NCI-H2171 (cell line): ENCODE measurements around the gene DIPK2A.
A peak's percentile ranks its signal among the peaks of the same experiment; 100 is the strongest.

Experiments used
- DNase-seq: peaks from one replicate; lab custom pipeline; 2025; lab: John Stamatoyannopoulos, UW

The DIPK2A gene, protein sequence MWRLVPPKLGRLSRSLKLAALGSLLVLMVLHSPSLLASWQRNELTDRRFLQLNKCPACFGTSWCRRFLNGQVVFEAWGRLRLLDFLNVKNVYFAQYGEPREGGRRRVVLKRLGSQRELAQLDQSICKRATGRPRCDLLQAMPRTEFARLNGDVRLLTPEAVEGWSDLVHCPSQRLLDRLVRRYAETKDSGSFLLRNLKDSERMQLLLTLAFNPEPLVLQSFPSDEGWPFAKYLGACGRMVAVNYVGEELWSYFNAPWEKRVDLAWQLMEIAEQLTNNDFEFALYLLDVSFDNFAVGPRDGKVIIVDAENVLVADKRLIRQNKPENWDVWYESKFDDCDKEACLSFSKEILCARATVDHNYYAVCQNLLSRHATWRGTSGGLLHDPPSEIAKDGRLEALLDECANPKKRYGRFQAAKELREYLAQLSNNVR

DNA sequence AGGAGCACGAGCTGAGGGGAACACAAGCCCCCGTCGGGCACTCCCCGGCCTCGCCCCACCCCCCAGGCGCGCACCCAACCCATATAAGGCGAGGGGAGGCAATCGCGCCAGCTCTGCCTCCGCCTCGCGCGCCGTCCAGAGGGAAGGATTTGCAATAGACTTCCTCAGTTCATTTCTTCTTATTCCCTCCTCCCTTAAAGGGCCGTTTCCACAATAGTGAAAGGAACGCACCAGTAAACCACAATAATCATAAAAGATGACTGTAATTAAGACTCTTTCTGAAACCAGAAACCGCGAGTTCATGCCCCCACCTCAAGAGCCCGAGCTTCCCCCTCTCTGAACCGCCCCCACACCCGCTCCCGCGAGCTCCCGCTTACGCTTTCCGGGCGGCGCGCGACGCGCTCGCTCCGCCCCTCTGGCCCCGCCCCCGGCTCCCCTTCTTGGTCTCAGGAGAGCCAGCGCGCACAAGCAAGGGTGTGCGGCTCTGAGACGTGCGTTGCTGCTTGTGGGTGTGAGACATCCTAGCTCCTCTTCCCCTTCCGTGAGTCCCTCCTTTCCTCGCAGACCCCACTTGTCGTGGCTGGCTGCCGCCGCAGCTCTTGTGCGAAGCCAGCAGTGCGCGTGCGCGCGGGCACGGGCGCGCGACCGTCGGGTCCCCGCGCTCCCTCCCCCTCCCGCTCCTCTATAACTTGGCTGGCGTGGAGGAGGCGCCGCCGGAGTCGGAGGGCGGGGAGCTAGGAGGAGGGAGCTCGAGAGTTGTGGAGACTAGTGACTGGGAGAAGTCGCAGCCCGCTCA is at the start of gene DIPK2A:
DIPK2A (plus strand) TSS at position 465 of the 796 bp plus-strand sequence. CDS start 510 bp downstream, outside the sequence.
- peak; percentile 89 for DNase-seq

DNA sequence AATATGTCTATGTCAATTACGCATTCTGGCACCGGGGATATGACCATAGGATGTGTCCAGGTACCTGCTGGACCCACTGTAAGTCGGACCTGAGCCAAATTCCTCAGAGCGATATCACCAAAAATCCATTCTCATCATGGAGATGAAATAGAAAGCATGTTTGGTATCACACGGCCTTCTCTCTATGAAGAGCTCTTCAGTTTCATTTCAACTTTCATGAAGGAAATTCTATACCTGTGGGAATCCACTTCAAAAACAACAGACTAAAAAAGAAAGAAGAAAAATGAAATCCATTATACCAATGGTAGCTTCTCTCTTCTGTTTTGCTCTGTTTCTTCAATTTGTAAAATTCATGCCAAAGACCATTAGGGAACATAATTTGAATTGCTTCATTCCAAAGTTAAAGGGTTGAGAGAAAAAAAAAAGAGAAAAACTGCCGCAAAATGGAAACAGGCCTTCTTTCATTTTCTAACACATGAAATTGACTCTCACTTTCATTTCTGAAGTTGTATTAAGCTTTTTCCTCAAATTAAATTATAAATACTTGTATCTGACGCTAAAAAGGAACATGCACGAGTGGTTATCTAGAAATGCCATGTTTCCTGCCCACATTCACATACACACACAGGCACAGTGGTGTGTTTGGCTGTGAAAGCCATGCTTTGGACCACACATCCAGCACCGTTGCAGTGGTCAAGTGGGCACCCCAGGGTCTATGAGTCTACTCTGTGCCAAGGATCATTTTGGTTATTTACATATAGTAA is 46.9 kb upstream of the DIPK2A start:
- no peak for DNase-seq

DNA sequence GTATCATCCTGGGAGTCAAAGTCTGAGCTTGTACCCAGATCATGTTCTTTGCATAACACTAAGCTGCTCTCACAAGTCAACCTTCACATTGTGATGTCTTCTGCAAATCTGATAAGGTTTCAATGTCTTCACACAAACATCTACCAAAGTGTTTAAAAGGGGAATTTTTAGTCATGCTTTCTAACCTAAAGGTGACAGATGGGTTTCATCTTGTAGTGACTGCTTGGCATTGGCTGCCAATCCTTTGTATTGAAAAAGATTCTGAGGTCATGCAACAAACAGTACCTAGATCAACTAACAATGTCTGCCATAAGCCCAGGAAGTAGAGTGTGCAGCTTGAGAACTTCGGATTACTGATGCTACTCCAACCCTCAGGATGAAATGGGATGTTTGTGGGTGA is 43.6 kb upstream of the DIPK2A start:
- DNase-seq, result no peak

DNA sequence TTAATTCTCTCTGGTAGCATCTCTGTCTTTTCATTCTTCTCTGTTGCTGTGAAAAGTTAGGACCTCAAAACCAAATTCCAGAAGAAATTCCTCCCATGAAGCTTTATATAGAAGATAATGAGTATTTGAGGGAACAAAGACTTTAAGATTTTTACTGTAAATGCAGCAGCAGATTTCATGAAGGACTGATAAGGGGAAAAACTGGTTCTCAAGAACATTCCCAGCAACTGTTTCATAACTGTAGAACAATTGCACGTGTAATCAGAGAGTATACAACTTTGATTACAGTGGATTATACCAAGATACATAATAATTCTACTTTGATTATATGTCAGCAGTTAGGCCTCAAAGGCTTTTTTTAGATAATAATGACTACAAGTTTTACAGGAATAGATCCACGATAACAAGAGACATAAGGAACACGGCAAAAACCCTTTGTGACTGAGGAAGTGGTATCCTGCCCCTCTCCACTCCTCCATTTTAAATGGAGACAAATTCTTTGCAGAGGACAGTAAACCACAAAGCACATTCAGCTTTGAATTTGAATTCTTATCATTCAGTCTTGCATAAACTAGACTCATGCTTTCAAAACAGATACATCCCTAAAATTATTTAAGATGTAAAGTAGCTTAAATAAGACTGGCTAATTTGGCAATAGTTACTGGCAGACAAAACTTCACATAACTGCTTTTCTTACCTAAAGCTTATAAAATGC is 42.9 kb upstream of the DIPK2A start:
- no peak for DNase-seq

DNA sequence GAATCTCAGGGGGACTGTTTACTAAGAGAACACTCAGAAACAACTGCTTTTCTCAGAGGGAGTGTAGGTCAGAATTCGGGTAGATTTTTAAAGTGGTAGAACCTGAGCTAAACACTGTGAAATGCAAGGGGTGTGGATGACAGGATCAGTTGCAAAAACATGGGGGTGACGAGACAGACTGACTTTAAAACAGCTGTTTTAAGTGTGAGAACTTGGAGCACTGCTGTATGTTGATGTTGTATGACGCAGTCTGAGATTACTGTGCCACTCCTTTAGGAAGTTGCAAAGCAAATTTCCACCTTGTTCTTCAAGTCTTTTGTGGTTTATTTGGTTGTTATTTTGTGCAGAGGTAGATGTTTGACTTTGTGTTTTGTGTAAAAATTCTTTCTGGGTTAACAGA is 36.8 kb upstream of the DIPK2A start:
- DNase-seq, result no peak

DNA sequence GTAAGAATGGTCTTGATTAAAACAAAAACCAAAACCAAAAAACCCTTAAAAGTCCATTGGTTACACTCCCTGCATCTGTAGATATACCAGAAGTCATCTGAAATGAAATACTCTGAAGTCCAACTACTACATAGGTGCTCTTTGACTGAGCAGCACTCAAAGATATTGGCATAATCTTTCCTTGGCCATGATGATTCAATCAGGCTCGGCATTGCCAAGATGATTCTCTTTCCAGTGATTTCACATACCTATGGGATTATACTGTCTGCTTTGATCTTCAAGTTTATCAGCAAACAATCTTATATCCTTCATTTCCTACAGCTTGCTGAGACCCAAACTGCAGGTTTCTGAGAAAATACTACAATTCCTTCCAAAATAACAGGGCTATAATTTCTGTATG is 35.9 kb upstream of the DIPK2A start:
- DNase-seq, result no peak

DNA sequence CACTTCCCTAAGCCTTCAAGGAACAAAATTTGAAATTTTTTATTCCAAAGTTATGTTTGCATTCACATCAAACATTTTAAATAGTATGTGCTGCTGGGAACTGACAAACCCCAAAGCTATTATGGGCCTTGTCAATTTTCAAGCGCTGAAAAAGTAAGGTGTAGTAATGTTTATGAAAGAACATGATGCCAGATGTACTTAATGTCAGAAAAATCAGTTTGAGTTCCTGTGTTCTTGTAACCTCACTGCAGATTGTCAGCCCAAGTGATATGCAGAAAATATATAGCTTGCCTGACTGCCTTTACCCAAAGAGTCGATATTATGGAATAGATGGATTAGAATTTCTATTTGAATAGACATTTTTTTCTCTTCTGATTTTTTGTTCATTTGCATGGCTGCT is 20.8 kb upstream of the DIPK2A start:
- no peak for DNase-seq

DNA sequence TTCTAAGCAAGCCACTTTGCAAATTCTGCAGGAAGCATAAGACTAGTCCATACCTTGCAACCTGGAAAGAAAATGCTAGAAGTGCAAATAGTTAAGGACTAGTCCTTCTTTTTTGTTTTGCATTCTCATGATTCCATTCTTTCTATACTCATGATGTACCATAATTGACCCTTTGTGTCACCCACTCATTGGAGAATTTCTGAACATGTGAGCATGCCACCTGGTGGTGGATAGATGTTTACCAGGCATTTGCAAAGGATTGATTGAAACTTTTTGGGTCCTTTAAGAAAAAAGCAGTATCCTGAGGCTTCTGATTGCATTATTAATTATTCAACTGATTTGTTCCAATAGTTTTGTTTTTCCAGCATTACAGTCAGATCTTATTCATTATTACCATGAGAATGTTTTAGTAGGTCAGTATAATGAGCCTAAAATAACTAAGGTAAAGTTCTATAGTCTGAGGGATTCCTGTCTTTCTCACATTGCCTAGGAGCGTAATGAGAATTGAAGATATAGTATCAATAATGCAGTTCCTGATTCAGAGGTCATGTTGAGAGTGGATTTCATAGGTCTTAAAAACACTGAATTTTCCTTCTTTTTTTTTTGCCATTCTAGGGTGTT is 20.2 kb upstream of the DIPK2A start:
- DNase-seq, result no peak

DNA sequence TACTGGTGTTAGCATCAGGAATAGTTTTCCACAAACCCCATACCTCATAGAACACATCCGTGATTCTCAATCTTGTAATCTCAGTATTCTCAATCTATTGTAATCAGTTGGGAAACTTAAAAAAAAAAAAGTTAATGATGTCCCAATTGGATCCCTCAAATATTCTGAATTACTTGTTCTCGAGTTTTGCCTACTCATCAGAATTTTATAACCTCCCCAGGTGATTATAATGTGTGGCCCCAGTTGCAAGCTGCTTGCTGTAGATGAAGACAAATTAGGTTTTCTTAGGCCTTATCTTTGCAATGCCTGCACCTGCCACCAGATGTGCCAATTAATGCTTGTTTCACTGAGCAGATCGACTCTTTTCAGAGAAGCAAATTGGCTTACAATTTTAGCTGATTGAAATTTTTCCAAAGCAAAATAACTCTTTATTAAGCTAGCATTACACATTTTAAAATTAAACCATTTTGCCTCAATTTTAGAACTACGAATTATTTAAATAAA is 19.0 kb upstream of the DIPK2A start:
- DNase-seq, result no peak

DNA sequence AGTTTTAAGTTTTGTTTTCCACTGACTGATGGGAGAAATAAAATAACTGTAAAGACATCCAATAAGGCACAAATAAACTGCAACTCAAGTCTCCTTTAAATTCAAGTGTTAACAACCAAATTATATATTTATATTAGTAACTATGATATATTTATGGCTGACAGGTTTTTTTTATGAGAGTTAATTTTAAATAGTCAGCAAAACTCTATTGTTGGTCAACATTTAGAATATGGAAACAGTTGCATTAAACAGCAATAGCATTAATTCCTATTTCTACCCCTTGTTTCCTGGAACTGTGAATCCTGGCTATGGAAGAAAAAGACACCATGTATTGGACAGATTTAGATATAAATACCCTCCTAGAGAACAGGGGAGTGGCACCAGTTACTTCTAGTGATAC is 16.5 kb upstream of the DIPK2A start:
- DNase-seq, result no peak

DNA sequence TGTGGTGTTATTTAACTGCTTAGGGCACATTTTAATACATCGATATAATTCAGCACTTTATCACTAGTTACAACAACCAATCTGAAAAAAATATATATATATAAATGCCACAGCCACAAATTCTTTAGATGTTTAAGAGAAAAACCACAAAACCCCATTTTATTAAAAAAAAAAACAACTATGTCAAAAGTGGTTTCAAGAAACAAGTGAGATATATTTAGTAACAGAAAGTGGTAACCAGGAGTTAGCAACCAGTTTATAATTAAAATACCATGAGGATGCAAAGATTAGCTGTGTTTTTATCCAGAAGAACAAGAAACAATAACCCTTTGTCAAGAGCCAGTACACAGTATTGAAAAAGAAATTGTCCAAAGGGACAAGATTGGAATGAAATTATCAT is 14.8 kb upstream of the DIPK2A start:
- no peak for DNase-seq

DNA sequence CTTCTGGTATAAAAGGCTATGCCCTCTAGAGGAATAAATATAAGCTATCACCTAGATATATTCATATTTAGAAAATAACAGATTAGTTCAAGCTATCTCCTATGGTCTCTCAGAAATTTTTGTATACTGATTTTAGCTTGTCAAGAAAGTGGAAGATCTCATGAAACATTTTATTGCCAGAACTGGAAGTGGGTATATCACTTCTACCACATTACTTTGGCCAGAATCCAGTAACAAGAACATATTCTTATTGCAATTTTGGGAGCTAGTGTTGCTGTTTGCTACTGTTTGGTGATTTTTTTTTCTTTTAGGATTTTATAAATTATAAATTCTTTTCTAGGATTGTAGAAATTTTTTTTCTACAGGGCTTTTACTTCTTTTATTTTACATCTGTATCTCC is 14.2 kb upstream of the DIPK2A start:
- DNase-seq, result no peak

DNA sequence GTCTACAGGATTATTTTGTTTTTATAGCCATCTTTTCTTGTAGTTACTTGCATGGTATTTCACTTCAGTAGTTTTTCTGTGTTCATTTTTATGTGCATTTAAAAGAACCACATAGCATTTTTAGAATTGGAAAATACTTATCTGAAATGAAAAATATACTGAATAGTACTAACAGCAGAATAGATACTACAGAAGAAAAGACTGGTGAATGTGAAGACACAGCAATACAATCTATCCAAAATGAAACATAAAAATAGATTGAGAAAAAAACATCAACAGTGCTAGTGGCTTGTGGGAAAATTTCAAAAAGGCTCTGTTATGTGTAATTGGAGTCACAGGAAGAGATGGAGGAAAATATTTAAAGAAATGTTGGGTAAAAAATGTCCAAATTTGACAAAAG is 12.7 kb upstream of the DIPK2A start:
- no peak for DNase-seq

DNA sequence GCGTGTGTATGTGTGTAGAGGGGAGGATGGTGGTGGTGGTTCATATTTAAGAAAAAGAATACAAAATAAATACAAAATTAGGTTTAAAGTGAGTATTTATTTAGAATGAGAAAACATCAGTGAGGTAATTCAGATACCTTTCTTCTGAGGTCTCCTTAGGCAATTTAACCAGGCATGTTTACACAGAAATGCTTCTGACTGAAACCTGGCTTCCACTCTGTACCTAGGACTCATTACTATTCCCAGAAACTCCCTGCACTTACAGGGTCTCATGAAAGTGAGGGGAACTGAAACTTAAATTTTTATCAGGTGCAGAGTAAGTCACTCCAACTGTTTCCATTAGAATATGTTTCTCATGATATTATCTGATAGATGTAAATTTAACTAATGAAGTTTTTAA is 10.3 kb upstream of the DIPK2A start:
- no peak for DNase-seq

DNA sequence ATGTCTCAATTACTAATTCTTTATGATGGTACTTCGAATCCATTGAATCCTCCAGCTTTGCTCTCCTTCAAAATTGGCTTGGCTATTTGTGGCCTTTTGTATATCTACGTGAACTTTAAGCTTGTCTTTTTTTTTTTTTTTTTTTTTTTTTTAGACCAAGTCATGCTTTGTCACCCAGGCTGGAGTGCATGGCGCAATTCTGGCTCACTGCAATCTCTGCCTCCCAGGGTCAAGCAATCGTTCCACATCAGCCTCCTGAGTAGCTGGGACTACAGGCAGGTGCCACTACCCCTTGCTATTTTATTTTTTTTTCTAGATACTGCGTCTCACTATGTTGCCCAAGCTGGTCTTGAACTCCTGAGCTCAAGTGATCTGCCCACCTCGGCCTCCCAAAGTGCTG is 7.7 kb upstream of the DIPK2A start:
- DNase-seq, result no peak

DNA sequence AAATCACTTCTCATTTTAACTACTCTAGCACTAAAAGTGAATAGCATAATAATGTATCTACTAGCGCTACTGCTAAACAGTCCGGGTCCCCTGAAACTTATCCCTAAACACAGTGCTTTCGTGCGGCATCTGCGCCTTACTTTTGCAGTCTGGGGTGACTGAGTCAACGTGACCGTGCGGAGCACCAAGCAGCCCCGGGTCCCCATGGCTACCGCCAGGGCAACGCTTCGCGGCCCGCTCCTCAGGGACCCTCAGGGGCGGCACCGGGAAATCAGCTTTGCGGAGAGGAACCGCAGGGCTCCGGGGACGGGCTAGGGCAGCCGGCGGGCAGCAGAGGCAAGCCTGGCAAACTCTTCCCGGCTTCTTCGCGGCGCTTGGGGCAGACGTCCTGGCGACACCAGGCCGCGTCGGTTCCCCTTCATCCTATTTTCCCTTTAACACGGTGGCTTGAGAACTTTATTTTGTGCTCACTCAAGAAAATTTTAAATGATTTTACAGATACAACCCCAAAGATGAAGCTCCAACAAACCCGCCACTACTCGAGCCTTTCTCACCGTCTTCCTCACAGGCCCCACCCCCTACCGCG is 757 bp upstream of the DIPK2A start:
- DNase-seq, result peak; percentile 53

DNA sequence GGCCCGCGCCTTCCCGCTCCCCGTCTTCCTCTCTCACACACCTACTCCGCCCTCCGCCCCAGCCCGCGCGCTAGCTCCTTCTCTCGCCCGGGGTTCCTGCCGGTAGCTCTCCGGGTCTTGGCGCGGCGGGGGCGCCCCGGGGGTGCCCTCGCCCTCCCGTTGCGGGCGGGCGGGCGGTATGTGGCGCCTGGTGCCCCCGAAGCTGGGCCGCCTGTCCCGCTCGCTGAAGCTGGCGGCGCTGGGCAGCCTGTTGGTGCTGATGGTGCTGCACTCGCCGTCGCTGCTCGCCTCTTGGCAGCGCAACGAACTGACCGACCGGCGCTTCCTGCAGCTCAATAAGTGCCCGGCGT is 507 bp downstream of the DIPK2A start:
- DNase-seq, result peak; percentile 41

DNA sequence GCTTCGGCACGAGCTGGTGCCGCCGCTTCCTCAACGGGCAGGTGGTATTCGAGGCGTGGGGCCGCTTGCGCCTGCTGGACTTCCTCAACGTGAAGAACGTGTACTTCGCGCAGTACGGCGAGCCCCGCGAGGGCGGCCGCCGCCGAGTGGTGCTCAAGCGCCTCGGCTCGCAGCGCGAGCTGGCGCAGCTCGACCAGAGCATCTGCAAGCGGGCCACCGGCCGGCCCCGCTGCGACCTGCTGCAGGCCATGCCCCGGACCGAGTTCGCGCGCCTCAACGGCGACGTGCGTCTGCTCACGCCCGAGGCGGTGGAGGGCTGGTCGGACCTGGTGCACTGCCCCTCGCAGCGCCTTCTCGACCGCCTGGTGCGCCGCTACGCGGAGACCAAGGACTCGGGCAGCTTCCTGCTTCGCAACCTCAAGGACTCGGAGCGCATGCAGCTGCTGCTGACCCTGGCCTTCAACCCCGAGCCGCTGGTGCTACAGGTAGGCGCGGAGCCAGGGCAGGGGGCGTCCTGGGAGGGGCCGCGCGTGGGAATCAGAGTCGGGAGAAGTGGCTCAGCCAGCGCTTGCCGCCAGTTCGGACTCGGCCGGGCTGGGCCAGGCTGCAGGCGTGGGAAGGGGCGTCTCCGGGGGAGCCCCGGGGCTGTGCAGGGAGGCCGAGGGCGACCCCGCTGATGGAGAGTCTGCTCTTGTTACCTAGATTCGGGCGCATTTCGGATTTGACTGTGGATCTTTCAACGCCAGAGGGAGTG is 1.1 kb downstream of the DIPK2A start:
- peak; percentile 58 for DNase-seq

DNA sequence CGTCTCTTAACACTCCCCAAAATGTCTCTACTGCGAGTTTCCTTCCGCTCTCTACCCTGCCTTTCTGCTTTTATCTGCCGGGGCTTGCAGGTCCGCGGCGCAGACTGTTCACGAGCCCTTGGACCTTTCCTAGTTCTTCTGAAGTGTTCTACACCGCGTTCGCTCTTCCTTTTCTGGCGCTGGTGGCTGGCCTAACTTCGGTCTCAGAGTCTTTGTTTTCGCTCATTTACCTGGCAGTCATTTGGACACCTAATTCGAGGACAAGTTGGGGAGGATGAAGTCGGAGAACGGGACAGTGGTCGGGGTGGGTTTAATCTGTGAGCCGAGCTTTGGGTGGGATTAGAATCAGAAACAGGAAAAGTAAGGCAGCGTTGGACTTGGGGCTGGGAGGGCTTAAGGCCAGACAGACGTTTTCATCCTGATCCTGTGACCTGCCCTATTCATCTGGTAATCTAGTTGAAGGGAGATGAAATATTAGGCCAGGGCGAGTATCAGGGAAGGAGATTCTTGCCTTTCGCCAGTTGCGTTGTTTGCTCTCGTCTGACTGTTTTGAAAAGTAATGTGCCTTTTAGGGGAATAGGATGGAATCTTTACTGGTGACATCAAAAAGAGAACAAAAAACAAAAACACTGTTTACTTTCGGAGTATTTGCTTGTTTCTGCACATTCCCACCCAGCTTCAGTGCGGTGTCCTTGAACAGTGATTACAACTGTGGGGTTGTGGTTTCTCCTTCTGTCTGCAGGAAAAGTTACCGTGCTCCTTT is 1.8 kb downstream of the DIPK2A start:
- DNase-seq, result no peak
